Endothelial cell of umbilical vein (primary cell): ENCODE data around the gene LDLRAD4. TPM values are rescaled to one million over a fixed set of nuclear protein-coding genes. Genes with fewer than 3 reads are reported as not detected.

Experiments
- BruUV-seq: library from RNA; stranded (reverse); fragments of 400-500 nt; replicated peaks from 2 replicates; lab custom pipeline; 2021; lab: Mats Ljungman, UMichigan
- CTCF ChIA-PET: fragments of 300-600, 350-600 bp; sonication (Branson Sonifier 250); formaldehyde crosslinking; loops from one replicate; lab custom pipeline; 2021; ENCODE audit warnings: antibody characterized with exemption, inconsistent platforms; lab: Charles Lee
- POLR2A ChIA-PET: fragments of 300-600, 350-600 bp; sonication (Branson Sonifier 250); formaldehyde crosslinking; loops from one replicate; lab custom pipeline; 2021; ENCODE audit warnings: antibody characterized with exemption, inconsistent platforms; lab: Charles Lee
- DNase-seq: peaks from one replicate; pipeline ENCODE4 v3.0.0-alpha.2; 2011; ENCODE audit warnings: low read depth, low spot score
- FAIRE-seq: peaks from 2 replicates; lab custom pipeline; 2011; peaks lifted over from hg19 to GRCh38; lab: Jason Lieb, UNC
- H2AFZ ChIP-seq: 2 replicates; pipeline ENCODE4 v1.6.0; 2012; ENCODE audit warnings: low read depth, low read length, control low read depth, inconsistent platforms
- H3K27ac ChIP-seq: 2 replicates; pipeline ENCODE4 v1.5.1; 2011; ENCODE audit warnings: low read depth, mild to moderate bottlenecking, control low read depth, low read length, moderate library complexity; ENCODE audit not compliant: insufficient read depth
- H3K27me3 ChIP-seq, 2 experiments: 2 replicates each; pipeline versions ENCODE4 v1.6.0 to v1.6.1; 2011; ENCODE audit warnings: low read length in 2 of 2, mixed read lengths in 1 of 2; ENCODE audit not compliant: control insufficient read depth in 2 of 2, insufficient read depth in 2 of 2
- H3K36me3 ChIP-seq, 2 experiments: 2 replicates in 1 of 2; 3 replicates in 1 of 2; pipeline ENCODE4 v1.5.1; 2011; ENCODE audit warnings: low read length in 2 of 2, mild to moderate bottlenecking in 1 of 2, moderate library complexity in 1 of 2; ENCODE audit not compliant: control insufficient read depth in 2 of 2, insufficient read depth in 2 of 2; ENCODE audit errors: extremely low read depth in 1 of 2
- H3K4me1 ChIP-seq: 3 replicates; pipeline ENCODE4 v1.5.1; 2011; ENCODE audit warnings: mild to moderate bottlenecking, low read length; ENCODE audit not compliant: control insufficient read depth, insufficient read depth; ENCODE audit errors: extremely low read depth
- H3K4me2 ChIP-seq: 2 replicates; pipeline ENCODE4 v1.6.1; 2011; ENCODE audit warnings: low read length, control low read depth, mixed read lengths; ENCODE audit not compliant: insufficient read depth
- H3K4me3 ChIP-seq, 3 experiments: fragments of 200-600 bp in 1 of 3; sonication (generic), shearing (Covaris generic) in 1 of 3; replicated peaks in 1 of 3; 2 replicates each; pipeline ENCODE4 v1.5.1; 2011 to 2016; ENCODE audit warnings: control low read depth in 3 of 3, low read length in 3 of 3, mild to moderate bottlenecking in 2 of 3, inconsistent platforms in 1 of 3, low read depth in 1 of 3, moderate library complexity in 1 of 3; ENCODE audit not compliant: insufficient read depth in 1 of 3
- H3K79me2 ChIP-seq: 2 replicates; pipeline ENCODE4 v1.6.0; 2012; ENCODE audit warnings: low read length, inconsistent platforms; ENCODE audit not compliant: control insufficient read depth, insufficient read depth
- H3K9ac ChIP-seq: replicated peaks from 2 replicates; pipeline ENCODE3; 2011; ENCODE audit warnings: low read length, control low read depth; ENCODE audit not compliant: insufficient read depth; ENCODE audit errors: extremely low read depth
- H3K9me1 ChIP-seq: replicated peaks from 3 replicates; pipeline ENCODE4 v1.6.0; 2011; ENCODE audit warnings: mild to moderate bottlenecking, low read length; ENCODE audit not compliant: control insufficient read depth, insufficient read depth; ENCODE audit errors: extremely low read depth
- H3K9me3 ChIP-seq: replicated peaks from 2 replicates; pipeline ENCODE4 v1.5.1; 2012; ENCODE audit warnings: low read length, inconsistent platforms; ENCODE audit not compliant: control insufficient read depth, insufficient read depth
- H4K20me1 ChIP-seq: replicated peaks from 2 replicates; pipeline ENCODE3; 2011; ENCODE audit warnings: mild to moderate bottlenecking, low read length; ENCODE audit not compliant: control insufficient read depth, insufficient read depth; ENCODE audit errors: extremely low read depth
- EZH2 ChIP-seq: IDR thresholded peaks from 2 replicates; pipeline ENCODE4 v1.6.1; 2012; ENCODE audit warnings: borderline replicate concordance, low read depth, mild to moderate bottlenecking, moderate library complexity, low read length, inconsistent platforms; ENCODE audit not compliant: severe bottlenecking
- FOS ChIP-seq: IDR thresholded peaks from 2 replicates; pipeline ENCODE4 v1.6.1; 2011; ENCODE audit warnings: mild to moderate bottlenecking, low read length, moderate library complexity, borderline replicate concordance; ENCODE audit not compliant: insufficient read depth
- GATA2 ChIP-seq: IDR thresholded peaks from 2 replicates; pipeline ENCODE4 v1.7.0; 2011; ENCODE audit warnings: low read depth, mild to moderate bottlenecking, moderate library complexity, mixed read lengths, low read length; ENCODE audit not compliant: insufficient read length, insufficient read depth
- JUN ChIP-seq: IDR thresholded peaks from 2 replicates; pipeline ENCODE4 v1.6.1; 2011; ENCODE audit warnings: borderline replicate concordance, low read depth; ENCODE audit not compliant: insufficient read length, insufficient read depth
- MYC ChIP-seq: IDR thresholded peaks from one replicate; pipeline ENCODE4 v1.6.1; 2011; ENCODE audit warnings: mild to moderate bottlenecking, low read depth, low read length
- POLR2A ChIP-seq: IDR thresholded peaks from 2 replicates; pipeline ENCODE4 v1.6.1; 2012; ENCODE audit warnings: low read depth, mild to moderate bottlenecking, control low read depth, low read length
- POLR2AphosphoS5 ChIP-seq: IDR thresholded peaks from 2 replicates; pipeline ENCODE4 v1.6.1; 2012; ENCODE audit warnings: low read depth, mild to moderate bottlenecking, control low read depth, low read length, moderate library complexity; ENCODE audit not compliant: insufficient read depth
- dilution Hi-C: fragments of 300-500 bp; cut with MboI; formaldehyde crosslinking; loops from one replicate; pipeline ENCODE4 v1.15.0; 2019; ENCODE audit warnings: low sequenced_read_pairs; ENCODE audit not compliant: extremely low pct_ligation_motif_present
- intact Hi-C: fragments of 100-400 bp; cut with micrococcal nuclease; formaldehyde crosslinking; loops from one replicate; pipeline ENCODE4 v1.10.0; 2022
- polyA plus RNA-seq, 4 experiments: library from polyadenylated mRNA; depleted of rRNA in 3 of 4; stranded (reverse) in 3 of 4; unstranded in 1 of 4; fragments of >200 nt; gene quantifications; 2 replicates each; pipeline versions ENCODE4 v1.2.1 to v1.2.3, GENCODE V29; 2011 to 2012; ENCODE audit warnings: missing spikeins in 1 of 4
- total RNA-seq: library from RNA; stranded (reverse); gene quantifications from 2 replicates; pipeline ENCODE4 v1.2.3, GENCODE V29; 2021
- TF ChIP-seq, protein P1 (sequence below), 2 donors: IDR thresholded peaks; 1 replicate in 1 of 2; 2 replicates in 1 of 2; pipeline ENCODE4 v1.5.1; 2011; ENCODE audit warnings: low read length in 2 of 2, mild to moderate bottlenecking in 2 of 2, moderate library complexity in 2 of 2, control low read depth in 1 of 2, inconsistent platforms in 1 of 2, low read depth in 1 of 2; ENCODE audit not compliant: insufficient read depth in 1 of 2; ENCODE audit errors: extremely low read depth in 1 of 2
- TF ChIP-seq, protein P2 (sequence below): IDR thresholded peaks from 2 replicates; pipeline ENCODE4 v1.6.1; 2011; ENCODE audit not compliant: insufficient read depth, insufficient read length

Gene LDLRAD4
- total and polyA plus RNA-seq, 2 donors (not counting 3 experiments of a cell fraction or from before 2014, with no cell fraction given) = 5.2 to 6.5 TPM

DNA sequence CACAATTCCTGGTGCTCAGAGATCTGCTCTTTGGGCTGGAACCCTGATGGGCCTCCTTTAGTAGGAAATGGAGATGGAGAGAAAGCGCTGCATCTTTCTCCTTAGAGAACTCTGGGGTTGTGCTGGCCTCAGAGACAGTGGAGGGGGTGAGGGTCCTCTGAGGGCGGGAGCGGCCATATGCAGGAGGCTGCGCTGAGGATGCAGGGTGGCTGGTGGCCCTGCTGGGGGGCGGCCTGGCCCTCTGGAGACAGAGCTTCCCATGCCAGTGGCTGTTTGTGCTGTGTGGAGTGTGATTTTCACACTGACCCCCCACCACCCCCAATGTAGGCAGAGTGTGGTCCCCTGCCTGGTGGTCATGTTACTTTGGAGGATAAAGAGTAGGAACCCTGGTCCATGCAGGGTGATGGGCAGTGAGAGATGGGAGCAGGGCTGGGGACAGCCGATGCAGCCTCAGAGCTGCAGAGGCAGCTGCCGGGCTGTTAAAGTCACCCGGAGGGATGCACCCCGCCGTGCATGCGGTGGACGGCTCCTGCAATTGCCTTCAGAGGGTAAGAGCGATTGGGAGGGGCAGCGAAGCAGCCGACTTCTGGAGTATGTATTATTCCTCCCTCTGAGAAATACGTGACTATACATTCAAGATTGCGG lies 313.2 kb downstream of the LDLRAD4 start:
- Histone ChIP-seq H3K9me1 (no peaks in the 10 kb centered on the region), H3K27me3 (peaks cover 0 to 5% of the 10 kb centered on the region in 2 experiments), H3K4me1 (no peaks in the 10 kb centered on the region), H3K9me3 (no peaks in the 10 kb centered on the region), H2AFZ (no peak overlapping the region), H3K79me2 (no peaks in the 10 kb centered on the region), H3K9ac (no peak overlapping the region), H3K36me3 (no peaks in the 10 kb centered on the region), H3K4me2 (no peak overlapping the region), H4K20me1 (no peaks in the 10 kb centered on the region), H3K4me3 (no peak overlapping the region), H3K27ac (no peak overlapping the region)
- no peak for DNase-seq
- ChIA-PET POLR2A (no interaction called here), CTCF (interaction anchor here (1.3 to 10.9 kb wide), 12 partner anchors 13 to 419 kb away, joined by 3 to 195 read pairs (median 4); partner anchors contain the start of gene LDLRAD4)
- TF ChIP-seq POLR2AphosphoS5 (no peak), EZH2 (no peak), JUN (no peak), FOS (no peak), GATA2 (no peak), MYC (no peak), POLR2A (no peak)
- TF ChIP-seq, protein P1, sequence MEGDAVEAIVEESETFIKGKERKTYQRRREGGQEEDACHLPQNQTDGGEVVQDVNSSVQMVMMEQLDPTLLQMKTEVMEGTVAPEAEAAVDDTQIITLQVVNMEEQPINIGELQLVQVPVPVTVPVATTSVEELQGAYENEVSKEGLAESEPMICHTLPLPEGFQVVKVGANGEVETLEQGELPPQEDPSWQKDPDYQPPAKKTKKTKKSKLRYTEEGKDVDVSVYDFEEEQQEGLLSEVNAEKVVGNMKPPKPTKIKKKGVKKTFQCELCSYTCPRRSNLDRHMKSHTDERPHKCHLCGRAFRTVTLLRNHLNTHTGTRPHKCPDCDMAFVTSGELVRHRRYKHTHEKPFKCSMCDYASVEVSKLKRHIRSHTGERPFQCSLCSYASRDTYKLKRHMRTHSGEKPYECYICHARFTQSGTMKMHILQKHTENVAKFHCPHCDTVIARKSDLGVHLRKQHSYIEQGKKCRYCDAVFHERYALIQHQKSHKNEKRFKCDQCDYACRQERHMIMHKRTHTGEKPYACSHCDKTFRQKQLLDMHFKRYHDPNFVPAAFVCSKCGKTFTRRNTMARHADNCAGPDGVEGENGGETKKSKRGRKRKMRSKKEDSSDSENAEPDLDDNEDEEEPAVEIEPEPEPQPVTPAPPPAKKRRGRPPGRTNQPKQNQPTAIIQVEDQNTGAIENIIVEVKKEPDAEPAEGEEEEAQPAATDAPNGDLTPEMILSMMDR (IDR thresholded peaks at IDR 0.05; ENCODE audit: extremely low read depth in 1 of 2, insufficient read depth in 1 of 2, low read depth in 1 of 2, low read length in 2 of 2) = no peak
- TF ChIP-seq, protein P2, sequence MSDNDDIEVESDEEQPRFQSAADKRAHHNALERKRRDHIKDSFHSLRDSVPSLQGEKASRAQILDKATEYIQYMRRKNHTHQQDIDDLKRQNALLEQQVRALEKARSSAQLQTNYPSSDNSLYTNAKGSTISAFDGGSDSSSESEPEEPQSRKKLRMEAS = no peak
- dilution Hi-C loops (no loop called here), intact Hi-C loops (loop anchor here (1.0 to 10.0 kb wide), 6 partner anchors 35 to 377 kb away; no protein-coding TSS in a partner anchor)
- no TSS peak for BruUV-seq
- no peak for FAIRE-seq
